Hematopoietic multipotent progenitor cell treated with erythropoietin and hydrocortisone succinate and interleukin-3 and kit ligand, for 8 days (in vitro differentiated cells): ENCODE measurements around the gene FBXW4.
A peak's percentile ranks its signal among the peaks of the same experiment; 100 is the strongest.

Experiments used
- DNase-seq: peaks from one replicate; pipeline ENCODE4 v3.0.0-alpha.2; 2015

Gene FBXW4, protein sequence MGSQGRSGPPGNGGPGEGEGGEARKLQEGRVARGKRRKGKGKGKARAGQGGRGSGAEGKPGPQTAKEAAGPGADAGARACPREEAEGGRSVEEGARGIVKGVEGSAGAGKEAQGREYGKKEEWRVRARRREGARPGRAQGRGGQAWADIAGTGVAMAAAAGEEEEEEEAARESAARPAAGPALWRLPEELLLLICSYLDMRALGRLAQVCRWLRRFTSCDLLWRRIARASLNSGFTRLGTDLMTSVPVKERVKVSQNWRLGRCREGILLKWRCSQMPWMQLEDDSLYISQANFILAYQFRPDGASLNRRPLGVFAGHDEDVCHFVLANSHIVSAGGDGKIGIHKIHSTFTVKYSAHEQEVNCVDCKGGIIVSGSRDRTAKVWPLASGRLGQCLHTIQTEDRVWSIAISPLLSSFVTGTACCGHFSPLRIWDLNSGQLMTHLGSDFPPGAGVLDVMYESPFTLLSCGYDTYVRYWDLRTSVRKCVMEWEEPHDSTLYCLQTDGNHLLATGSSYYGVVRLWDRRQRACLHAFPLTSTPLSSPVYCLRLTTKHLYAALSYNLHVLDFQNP

DNA sequence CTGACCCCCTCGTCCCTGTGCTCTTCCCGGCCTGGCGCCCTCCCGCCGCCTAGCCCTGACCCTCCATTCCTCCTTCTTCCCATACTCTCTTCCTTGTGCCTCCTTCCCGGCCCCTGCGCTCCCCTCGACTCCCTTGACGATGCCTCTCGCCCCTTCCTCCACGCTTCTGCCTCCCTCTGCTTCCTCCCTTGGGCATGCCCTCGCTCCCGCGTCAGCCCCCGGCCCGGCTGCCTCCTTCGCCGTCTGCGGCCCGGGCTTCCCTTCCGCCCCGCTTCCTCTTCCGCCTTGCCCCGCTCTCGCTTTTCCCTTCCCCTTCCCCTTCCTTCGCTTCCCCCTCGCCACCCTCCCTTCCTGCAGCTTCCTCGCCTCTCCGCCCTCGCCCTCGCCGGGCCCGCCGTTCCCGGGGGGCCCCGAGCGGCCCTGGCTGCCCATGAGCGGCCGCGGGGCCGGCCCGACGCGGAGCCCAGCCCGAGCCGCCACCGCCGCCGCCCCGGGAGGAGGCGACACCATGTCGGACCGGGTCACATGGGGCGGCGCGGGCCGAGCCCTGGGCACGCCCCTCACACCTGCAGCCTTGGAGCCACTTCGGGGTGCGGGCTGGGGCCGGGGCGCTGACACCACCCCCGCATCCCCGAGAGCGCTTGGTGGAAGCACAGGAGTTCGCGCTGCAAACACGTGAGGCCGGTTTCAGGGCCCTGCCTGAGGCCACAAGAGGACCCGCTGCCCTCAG, at the start of gene FBXW4:
Gene FBXW4 (minus strand): TSS at position 497 of the 730 bp plus-strand sequence. CDS start 65 bp downstream, at position 432.
- peak; percentile 58 for DNase-seq

DNA sequence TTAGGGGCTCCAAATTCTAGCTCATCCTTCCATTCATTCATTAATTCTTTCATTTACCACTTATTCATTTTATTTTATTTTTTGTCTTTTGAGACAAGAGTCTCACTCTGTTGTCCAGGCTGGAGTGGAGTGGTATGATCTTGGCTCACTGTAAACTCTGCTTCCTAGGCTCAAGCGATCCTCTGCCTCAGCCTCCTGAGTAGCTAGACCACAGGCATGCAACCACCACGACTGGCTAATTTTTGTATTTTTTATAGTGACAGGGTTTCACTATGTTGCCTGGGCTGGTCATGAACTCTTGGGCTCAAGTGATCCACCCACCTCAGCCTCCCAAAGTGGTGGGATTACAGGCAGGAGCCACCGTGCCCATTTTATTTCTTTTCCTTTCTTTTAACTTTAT, 49.3 kb upstream of the FBXW4 start:
- no peak for DNase-seq

DNA sequence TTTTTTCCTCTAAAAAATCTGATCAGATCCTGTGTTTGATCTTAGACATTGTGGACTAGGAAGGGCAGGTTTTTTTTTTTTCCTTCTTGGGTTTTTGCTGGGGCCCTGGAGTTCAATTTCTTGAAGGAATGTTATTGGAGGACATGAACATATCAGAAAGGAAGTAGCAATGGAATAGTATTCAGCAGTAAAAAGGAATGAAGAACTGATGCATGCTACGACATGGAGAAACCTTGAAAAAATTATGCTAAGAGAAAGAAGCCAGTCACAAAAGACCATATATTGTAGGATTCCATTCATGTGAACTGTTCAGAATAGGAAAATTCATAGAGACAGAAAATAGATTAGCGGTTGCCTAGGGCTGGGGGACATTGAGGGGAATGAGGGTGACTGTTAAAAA, 47.0 kb upstream of the FBXW4 start:
- DNase-seq = no peak

DNA sequence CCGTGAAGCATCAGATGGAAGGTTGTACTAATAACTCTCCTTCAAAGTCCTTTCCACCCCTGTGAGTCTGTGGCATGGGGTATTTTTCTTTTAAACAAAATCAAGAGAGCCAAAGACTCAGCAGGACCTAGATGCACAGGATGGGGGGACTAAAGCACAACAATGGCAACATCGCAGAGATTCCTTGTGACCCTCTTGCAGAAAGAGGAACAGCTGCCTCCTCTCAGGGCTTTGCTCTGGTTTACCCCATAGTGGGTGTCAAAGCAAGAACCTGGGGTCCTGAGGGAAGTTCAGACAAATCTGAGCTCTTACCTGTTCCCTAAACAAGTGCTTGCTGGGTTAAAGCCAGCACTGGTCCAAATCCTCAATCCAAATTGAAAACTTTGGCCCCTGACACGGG, 41.7 kb upstream of the FBXW4 start:
- no peak for DNase-seq

DNA sequence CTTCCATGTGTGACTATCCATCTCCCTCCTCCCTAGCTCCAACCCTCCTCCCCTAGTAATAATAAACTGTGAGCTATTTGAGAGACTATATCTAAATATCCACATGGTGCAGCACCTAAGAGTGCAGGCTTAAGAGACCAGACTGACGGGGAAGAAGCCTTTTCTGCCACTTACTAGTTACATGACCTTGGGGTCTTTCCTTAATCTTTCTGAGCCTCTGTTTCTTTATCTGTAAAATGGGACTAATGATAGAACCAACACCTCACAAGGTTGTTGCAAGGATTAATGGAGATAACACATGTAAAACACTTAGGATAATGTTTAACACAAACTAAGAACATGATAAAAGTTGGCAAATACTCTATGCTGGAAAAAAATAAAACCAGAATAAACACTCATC, 37.1 kb upstream of the FBXW4 start:
- DNase-seq = no peak

DNA sequence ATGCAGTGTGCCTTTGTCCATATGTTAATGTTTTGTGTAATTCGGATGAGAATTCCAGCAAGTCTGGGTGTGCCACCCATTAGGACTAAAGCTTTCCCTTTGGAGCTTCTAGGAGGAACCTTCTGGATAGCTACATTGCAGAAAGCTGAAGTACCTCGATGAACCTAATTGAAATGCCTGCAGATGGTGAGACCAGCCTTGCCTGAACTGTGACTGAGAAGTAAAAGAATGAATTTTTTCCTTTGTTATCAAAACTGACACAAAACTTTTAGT, 31.1 kb upstream of the FBXW4 start:
- no peak for DNase-seq

DNA sequence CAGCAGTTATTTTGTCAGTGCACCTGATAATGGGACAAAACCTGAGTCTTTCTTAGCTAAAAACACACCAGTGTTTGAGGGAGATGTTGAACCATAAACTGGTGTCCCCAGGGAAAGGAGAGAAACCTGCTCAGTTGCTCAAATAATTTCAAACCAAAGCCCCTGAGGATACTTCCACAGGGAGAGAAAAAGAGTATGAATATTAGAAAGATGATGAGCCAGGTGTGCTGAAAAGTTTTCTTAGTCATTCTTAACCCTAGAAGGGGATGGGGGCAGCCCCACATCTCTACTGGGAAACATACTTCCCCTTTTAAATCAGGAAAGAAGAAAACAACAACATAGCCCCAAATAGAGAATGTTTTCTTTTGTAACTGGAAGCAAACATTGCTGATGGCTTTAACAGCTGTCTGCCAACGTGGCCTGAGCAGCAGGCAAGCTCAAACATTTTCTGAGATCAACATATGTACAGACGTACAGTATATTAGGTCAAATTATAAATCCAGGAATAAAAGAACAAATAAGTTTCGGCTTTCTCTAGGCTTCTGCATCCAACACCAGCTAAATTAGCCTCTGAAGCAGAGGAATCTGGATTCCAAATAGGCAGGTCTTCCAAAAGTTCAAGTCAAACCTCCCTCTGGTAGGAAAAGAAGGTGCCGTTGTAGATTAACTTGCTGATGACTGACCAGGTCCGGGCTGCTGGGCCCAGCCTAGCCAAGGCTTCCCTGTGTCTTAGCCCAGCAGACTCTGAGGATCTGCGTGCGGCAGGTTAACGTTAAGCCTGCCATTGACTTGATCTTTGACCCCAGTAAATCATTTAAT, 30.5 kb upstream of the FBXW4 start:
- no peak for DNase-seq

DNA sequence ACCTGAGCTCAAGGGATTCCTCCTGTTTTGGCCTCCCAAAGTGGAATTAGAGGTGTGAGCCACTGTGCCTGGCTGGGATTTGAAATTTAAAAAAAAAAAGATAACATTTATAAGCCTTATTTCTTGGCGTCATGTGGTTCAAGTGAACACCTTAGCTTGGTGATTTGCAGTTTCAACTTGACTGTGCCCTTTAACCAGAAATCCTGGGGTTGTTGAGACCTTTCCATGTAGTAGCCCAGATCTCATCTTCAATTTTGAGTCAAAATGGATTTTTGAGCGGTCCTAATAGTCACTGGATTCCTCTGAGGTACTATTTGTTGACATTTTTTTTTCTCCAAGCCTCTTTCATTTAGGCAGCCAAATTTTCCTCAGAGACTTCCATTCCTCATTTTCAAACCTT, 29.5 kb upstream of the FBXW4 start:
- no peak for DNase-seq

DNA sequence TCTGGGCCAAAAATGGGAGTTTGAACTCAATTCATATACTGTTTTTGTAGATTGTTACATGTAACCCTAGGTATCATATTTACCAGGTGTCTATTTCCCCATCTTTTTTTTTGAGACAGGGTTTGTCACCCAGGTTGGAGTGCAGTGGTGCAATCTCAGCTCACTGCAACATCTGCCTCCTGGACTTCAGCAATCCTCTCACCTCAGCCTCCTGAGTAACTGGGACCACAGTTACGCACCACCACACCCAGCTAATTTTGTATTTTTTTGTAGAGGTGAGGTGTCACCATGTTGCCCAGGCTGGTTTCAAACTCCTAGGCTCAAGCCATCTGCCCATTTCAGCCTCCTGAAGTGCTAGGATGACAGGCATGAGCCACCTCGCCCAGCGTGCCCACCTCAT, 28.2 kb upstream of the FBXW4 start:
- no peak for DNase-seq

DNA sequence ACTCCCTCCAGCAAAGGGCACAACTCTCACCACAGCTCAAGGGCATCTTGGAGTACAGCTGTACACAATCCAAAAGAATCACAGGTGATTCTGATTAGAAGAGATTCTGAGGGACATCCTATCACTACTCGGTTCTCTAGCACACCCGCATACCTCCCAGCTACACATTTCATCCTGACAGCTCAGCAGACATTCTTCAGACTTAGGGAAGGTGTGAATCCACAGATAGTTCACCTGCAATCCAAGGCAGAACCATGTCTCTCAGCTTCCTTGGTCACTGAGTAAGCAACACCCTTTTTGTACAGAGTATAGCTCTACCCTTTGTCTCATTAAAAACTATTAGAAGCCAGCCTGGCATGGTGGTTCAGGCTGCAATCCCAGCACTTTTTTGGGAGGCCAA, 26.8 kb upstream of the FBXW4 start:
- no peak for DNase-seq

DNA sequence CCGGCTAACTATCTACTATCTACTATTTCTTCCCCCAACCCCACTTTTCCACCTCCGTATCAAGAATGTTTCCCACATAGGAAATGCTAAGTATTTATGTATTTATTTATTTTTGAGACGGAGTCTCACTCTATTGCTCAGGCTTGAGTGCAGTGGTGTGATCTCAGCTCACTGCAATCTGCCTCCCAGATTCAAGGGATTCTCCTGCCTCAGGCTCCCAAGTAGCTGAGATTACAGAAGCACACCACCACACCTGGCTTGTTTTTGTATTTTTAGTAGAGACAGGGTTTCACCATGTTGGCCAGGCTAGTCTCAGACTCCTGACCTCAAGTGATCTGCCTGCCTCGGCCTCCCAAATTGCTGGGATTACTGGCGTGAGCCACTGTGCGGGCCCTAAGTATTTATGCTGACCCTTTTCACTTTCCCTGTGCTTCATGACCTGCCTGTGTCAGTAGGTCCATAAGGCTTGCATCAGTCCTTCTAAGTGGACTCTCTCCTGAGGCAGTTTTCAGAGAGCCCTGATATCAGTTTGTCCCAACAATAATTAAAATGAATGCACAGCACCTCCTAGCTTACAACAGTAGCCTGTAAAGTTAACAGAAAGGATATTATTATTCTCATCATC, 25.7 kb upstream of the FBXW4 start:
- DNase-seq = no peak

DNA sequence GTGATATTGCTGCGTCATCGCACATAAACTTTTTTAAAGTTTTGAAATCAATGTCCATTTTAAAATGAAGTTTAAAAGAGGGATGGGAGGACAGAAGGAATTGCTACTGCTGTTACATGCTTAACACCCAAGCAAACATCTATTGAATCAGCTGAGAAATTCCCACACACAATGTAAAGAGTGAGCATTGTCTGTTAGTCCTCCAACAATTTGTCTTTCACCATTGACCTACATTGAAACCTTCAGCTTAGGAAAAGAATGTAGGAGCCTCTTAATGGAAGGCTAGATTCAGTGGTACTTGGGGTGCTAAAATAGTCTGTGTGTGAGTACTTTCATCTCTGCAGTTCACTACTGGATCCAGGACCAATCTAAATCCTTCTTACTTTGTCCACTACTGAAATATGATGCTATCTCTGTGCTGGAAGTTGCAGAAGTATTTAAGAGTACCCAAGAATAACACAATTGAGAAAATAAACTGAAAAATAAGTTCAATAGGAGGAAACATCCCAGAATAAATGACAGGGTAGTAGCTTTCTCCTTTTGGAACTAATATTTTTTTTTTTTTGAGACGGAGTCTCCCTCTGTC, 23.8 kb upstream of the FBXW4 start:
- no peak for DNase-seq

DNA sequence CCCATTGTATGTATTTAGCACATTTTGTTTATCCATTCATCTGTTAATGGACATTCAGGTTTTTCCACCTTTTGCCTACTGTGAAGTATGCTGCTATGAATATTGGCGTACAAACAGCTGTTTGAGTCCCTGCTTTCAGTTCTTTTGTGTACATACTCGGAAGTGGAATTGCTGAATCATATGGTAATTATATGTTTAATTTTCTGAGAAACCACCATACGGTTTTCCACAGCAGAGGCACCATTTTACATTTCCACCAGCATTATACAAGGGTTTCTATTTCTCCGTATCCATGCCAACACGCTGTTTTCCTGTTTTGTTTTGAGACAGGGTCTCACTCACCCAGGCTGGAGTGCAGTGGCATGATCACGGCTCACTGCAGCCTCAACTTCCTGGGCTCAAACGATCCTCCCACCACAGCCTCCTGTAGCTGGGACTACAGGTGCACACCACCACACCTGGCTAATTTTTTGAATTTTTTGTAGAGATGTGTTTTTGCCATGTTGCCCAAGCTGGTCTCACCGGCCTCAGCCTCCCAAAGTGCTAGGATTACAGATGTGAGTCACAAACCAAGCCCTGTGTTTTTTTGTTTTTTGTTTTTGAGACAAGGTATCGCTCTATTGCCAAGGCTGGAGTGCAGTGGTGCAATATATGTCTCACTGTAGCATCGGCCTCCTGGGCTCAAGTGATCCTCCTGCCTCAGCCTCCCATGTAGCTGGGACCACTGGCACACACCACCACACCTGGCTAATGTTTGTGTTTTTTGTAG, 22.1 kb upstream of the FBXW4 start:
- DNase-seq = no peak

DNA sequence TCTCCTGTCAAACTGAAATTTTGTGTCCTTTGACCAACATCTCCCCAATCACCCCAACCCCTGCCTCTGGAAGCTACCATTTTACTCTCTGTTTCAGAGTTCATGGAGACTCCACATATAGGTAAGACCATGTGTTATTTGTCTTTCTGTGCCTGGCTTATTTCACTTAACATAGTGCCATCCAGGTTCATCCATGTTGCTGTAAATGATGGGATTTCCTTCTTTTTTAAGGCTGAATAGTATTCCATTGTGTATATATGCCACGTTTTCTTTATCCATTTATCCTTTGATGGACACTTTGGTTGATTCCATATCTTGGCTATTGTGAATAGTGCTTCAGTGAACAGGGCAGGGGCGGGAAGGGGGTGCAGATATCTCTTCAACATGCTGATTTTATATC, 18.0 kb upstream of the FBXW4 start:
- DNase-seq = no peak

DNA sequence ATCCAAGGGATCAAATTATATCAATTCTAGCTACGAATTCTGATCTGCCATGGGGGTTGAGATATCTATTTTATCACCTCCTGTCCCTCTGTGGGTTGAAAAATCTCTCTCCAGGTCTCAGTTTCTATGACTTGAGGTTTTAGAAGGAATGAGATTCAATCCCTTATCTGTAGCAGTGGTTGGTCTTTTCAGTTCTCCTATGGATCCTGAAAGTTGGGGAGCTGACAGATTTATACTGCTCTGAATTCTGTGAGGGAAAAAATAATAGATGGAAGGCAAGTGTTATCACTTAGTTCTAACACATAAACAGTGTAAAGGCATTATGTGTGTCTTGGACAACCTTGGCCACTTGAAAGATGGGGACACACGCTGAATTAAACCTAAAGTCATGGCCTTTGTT, 15.8 kb upstream of the FBXW4 start:
- DNase-seq = no peak

DNA sequence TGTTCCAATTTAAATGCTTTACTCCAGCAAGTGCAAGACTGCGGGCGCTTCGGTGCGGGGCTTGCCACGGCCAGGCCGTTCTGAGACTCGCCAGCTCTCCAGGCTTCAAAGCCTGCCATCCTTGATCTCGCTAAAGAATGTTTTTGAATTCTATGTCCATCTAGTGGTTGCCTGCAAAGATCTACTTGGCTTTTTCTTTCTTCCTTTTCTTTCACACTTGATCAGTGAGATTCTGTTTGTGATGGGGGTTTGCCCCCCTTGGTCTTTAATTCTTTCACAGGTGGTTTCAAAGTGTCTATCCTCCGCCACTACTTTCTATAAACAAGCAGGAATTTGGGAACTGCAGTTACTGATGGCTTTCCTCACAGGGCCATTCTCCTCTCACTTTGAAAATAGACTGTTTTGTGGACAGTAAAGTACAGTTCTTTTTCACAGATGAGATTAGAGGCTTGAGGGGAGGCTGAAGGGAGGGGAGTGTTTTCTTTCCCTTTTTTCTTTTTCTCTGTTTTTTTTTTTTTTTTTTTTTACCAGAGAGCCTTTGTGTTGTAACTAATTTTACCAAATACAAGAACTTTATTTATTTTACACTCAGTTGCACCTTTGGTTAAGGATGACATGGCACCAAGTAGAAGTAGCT, 15.2 kb upstream of the FBXW4 start:
- no peak for DNase-seq

DNA sequence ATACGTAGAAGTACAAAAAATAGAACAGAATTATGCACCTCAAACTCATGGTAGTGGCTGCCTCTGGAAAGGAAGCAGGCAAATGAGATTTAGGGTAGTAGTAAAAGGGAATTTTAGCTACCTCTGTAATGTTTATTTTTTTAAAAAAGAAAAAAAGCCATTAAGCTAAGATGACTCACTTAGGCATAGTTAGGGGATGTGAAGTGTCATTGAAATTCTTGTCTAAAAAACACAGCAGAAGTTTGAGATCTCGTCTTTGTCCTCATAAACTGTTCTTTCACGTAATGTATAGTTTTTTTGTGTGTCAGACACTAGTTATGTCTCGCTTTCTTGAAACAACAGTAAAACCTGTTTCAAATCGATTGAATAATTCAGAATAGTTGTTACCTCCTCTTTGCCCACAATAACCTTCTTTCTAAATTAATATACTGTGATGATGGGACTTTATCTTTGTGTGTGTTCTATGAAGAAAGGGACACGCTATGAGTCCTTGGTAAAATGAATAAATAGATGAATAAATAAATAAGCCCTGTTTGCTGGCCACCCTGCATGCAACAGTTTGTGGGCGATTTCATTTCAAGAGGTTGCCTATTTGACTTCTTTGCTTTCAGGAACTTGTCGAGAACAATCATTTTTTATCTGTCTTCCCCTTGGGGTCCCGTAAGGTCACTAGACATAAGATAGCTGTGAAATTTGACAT, 14.5 kb upstream of the FBXW4 start:
- no peak for DNase-seq

DNA sequence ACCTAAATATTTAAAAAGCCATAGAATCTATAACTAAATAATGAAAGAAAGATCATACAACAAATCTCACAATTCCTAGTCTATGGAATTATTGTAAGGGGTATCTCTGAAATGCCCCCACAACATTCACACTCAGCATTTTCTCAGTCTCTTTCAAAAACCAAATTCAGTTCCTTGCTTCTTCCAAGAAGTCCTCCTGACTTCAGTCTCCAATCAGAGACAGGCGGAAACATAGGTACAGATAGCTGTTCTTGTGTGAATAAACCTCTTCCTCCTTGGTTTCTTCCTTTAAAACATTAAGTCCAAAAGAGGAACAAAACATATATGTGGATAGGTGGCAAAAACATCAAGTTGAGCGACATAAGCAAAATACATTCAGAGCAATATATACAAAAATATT, 13.9 kb upstream of the FBXW4 start:
- no peak for DNase-seq

DNA sequence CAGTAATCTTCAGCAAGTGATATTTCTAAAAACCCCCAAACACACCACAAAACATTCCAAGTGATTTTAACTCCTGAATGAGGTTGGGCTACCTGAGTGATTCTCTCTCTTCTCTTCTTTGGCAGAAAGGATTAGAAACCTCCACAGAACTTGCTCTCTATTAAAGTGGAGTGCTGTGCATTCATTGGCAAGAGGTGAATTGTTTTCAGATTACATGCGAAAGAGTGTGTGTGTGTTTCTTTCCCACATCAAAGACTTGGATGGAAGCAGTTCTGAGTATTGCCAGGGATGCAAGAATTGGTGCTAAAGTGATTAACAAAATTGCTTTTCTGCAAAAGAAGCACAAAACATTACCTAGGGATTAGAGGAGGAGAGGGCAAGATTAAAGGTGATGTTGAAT, 13.1 kb upstream of the FBXW4 start:
- no peak for DNase-seq

DNA sequence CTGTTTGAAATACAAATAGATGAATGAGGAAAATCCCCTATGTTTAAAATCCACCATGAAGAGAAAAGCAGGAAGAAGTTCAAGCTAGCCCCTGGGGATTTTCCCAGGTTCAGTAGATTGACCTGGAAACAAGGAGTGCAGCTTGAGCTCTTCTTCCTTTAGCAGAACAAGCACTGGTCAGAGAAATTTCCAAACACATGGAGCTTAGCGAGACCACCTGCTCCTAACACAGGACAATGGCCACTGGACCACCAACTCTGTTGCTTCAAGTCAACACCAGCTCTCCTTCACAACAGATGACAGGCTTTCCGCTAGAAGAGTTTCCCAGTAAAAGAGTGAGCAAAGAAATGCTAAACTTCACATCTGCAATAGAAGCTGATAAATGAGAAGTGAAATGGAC, 9.4 kb upstream of the FBXW4 start:
- no peak for DNase-seq

DNA sequence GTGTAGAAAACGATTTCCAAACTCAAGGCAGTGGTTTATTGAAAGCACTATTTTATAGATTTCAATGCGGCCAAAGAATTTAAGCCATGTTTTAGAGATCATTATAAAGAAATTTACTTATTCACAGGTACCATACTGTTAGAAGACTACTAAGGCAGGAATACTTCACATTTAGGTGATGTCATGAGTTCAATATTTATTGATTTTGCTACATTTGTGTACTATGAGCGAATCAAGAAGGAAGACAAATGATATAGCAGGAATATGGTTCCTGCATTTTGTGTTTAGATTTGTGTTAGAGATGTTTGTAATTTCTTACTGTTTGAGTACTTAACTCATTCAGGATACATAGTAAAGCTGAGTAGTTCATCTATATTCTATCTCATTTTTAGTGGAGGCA, 1.7 kb upstream of the FBXW4 start:
- no peak for DNase-seq
